HG03060 (cell line): Measurements from ENCODE around the gene RPL35A.
A peak's percentile ranks its signal among the peaks of the same experiment; 100 is the strongest.
"Not testable (repeated sequence)": the region's sequence is repeated elsewhere in the genome, so short reads cannot be mapped to it uniquely, and the experiment has no call there.

Source experiments
- ATAC-seq: cut with Tn5 transposase; IDR thresholded peaks from one replicate; pipeline ENCODE4 v1.9.1; 2021; ENCODE audit warnings: low read depth, moderate number of reproducible peaks; ENCODE audit not compliant: unreplicated experiment

The RPL35A gene

GRCh38 chr3:197949778-197950676 is at the start of gene RPL35A:
Gene RPL35A, plus strand, starts transcription at chr3:197950190. Its CDS starts 778 bp downstream, at chr3:197950968.
- ATAC-seq = peak; percentile 86

GRCh38 chr3:197901626-197902025 is 48.4 kb upstream of the RPL35A start:
- no peak for ATAC-seq

GRCh38 chr3:197906023-197906849 is 43.8 kb upstream of the RPL35A start:
- ATAC-seq = peak; percentile 63

- no peak for ATAC-seq
These were observed 43.2 kb upstream of the RPL35A start for GRCh38 chr3:197906850-197907187.

GRCh38 chr3:197907196-197907595 is 42.8 kb upstream of the RPL35A start:
- no peak for ATAC-seq

GRCh38 chr3:197908550-197908949 is 41.4 kb upstream of the RPL35A start:
- not testable (repeated sequence) for ATAC-seq

DNA sequence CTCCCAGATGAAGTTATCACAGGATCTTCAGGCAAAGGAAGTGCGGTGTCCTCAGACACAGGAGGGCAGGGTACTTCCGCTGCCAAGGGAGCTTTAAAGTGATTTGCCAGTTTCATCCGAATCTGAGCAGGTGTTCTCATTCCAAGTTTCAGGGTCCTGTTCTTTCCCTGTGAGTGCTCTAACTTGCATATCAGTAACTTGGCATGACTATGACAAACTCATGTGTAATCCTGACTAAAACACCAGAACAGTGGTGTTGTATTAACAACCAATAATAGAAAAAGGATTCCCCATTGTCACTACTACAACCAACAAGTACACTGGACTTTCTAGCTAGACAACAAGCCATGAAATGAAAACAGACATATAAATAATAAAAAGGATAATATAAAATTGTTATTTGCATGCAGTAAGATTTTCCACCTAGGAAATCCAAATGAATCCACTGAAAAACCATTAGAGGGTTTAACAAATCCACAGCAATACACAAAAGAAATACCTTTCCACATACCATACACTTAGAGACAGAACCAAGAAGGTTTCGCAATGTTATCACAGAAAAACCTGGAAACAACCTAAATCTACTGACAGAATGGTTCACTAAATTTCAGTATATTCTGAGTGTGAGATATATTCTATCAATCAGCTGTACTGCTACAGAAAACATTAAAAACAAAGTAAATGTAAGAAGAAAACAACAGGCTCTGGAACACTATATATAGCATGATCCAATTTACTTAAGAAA is 40.9 kb upstream of the RPL35A start:
- ATAC-seq = no peak

DNA sequence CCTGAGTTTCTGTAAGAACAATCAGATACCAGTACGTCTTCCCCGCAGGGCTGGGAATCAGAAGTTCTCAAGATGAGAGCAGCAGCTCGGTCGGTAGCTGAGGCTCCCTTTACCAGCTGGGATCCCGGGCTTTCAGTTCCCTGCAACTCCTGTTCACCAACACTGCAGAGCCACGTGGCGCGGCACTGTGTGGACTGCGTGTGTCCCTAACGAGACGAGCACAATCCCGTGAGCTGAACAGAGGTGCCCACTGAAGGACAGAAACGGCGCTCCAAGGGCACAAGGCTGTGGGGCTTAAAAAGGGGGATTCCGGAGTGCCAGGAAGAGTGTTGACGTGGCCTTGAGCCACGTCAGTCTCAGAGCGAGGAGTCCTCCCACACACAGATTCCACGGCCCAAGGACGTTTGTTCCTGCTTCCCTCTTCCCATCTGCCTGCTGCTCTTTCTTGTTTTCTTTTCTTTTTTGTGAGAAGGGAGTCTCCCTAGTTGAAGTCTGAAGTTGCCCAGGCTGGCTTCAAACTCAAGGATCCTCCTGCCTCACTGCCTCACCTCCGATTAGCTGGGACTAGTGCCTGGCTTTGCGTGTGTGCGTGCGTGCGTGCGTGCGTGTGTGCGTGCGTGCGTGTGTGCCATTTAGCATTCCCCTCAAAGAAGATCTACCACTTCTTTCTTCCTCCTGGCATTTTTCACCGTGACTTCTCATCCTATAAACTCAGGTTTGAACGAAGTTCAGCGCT is 37.1 kb upstream of the RPL35A start:
- no peak for ATAC-seq

- no peak for ATAC-seq
These were observed 36.2 kb upstream of the RPL35A start for GRCh38 chr3:197913641-197914380.

GRCh38 chr3:197921429-197922275 is 28.3 kb upstream of the RPL35A start:
- ATAC-seq = not testable (repeated sequence)

DNA sequence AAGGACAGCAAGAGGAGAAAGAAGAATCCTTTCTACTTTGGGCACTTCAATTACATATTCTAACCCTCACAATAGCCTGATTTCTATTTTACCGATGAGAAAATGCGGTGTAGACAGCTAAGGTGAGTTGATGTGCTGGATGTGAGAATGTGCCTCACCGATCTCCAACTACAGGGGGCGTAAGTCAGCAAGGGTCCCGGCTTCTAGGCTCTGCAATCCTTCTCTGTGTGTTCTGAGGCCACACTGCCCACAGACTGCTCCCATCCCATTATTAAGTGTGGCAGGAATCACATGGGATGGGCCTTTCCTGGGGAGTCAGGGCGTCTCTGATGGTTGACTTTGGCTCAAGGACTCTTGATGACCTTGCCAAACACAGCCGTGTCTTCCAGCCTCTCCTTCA is 23.6 kb upstream of the RPL35A start:
- ATAC-seq = no peak

DNA sequence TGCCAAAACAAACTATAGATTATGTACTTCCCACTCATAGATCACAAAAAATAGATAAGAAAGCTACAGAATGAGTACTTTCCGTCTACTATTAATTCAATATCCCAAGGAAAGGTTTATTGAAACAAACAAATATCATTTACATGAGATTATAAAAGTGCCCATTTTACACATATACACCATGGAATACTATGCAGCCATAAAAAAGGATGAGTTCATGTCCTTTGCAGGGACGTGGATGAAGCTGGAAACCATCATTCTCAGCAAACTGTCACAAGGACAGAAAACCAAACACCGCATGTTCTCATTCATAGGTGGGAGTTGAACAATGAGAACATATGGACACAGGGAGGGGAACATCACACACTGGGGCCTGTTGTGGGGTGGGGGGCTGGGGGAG is 22.4 kb upstream of the RPL35A start:
- not testable (repeated sequence) for ATAC-seq

DNA sequence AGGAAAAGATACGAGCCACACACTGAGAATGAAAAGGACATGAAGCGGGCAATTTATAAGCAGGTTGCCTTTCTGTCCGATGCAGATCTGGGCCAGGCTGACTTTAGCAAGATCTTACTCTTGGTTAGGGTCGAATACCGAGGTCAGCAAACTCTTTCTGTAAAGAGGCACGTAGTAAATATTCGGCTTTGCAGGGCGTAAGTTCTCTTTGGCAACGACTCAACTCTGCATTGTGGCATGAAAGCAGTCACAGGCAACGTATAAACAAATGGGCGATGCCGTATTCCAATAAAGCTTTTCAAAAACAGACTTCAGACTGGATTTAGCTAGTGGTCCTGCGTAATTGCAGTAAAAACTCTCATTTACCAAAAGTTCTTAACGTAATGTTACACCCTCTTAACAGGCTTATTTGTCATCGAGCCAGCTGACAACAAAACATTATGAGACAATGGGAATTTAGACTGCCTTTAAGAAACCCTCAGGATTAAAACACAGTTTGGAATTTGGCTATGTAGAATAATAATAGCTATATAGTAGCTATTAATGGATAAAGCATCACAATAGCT is 13.1 kb upstream of the RPL35A start:
- no peak for ATAC-seq

DNA sequence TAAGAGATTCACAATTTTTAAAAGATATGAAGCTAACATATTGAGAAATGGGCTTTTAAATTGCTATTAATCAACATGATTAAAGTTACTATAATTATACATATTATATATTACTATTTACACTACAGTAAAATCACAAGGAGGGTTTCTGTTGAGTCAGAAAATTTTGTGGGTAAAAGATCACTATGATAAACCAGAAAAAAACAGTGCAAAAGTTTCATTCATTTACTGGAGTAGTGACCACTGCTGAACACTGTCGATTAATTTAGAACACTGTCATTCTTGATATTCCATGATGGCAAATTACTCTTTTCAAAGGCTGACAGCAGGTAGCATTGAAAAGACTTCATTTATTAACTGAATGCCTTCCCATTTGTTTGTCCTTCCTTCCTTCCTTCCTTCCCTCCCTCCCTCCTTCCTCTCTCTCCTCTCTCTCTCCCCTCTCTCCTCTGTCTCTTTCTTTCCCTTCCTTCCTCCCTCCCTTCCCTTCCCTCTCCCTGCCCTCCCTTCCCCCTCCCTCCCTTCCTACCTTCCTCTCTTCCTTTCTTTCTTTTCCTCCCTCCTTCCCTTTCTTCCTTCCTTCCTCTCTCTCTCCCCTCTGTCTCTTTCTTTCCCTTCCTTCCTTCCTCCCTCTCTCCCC is 9.1 kb upstream of the RPL35A start:
- no peak for ATAC-seq

- no peak for ATAC-seq
These were observed 6.9 kb upstream of the RPL35A start for GRCh38 chr3:197942956-197943556.

- ATAC-seq = no peak
These were observed 706 bp upstream of the RPL35A start for GRCh38 chr3:197949191-197949777.

DNA sequence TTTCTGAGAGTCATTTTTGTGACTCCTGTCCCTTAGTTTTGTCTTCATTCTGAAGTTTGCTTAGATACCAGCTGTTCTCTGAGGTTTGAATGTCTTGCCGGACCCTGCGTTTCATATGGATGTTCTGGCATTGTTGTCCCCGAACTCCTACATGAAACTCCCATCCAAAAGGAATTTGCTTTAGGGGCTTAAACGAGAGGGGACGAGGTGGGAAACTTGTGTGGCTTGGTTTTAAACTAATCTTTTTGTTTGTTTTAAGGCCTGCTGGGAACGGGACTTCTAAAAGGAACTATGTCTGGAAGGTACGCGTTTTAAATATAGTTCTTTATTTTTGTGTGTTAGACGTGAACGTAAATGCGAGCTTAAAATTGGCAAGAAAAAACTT is 679 bp downstream of the RPL35A start:
- ATAC-seq = no peak
